Stimulated activated CD4-positive, alpha-beta T cell treated with anti-CD3 and anti-CD28 coated beads, TNF-alpha, amount 100 ng/mL, for 24 hours (primary cell): ENCODE data around the gene TRIM34.
"Not testable (repeated sequence)": the region's sequence is repeated elsewhere in the genome, so short reads cannot be mapped to it uniquely, and the experiment has no call there.

Experiments
- DNase-seq, 3 experiments: peaks; one replicate each; pipeline ENCODE4 v3.0.0-alpha.2; 2020; ENCODE audit warnings: low read depth in 3 of 3

TRIM34 gene

GRCh38 chr11:5684036-5684645 is 59.3 kb downstream of the TRIM34 start:
- no peak for DNase-seq

GRCh38 chr11:5684646-5685362 is 60.0 kb downstream of the TRIM34 start, which contains the start of gene TRIM5:
TSS of gene TRIM5 (minus strand) at chr11:5685074. CDS start at chr11:5680177, 4,897 bp downstream.
- DNase-seq, result peak; percentile 61 to 76 (median 74)

GRCh38 chr11:5686426-5686825 is 61.6 kb downstream of the TRIM34 start:
- DNase-seq, result no peak

- no peak for DNase-seq
Observed at GRCh38 chr11:5688482-5688881, 63.7 kb downstream of the TRIM34 start.

GRCh38 chr11:5689551-5689983 is 64.8 kb downstream of the TRIM34 start, which contains the start of gene TRIM22:
TSS of gene TRIM22 (plus strand) at chr11:5689790. CDS start at chr11:5696233, 6,443 bp downstream.
- DNase-seq, result peak in 2 of 3 experiments; percentile 25 to 37

GRCh38 chr11:5690216-5690615 is 65.4 kb downstream of the TRIM34 start:
- no peak for DNase-seq

GRCh38 chr11:5690736-5691135 is 65.9 kb downstream of the TRIM34 start:
- DNase-seq, result no peak

GRCh38 chr11:5691238-5691963 is 66.6 kb downstream of the TRIM34 start:
- not testable (repeated sequence) for DNase-seq

- DNase-seq, result no peak
Observed at GRCh38 chr11:5691964-5692361, 67.2 kb downstream of the TRIM34 start.
